HG03175 (cell line): ENCODE results near the gene PSMB5.

Experiments
- ATAC-seq: cut with Tn5 transposase; IDR thresholded peaks from one replicate; pipeline ENCODE4 v1.9.1; 2021; ENCODE audit warnings: mild to moderate bottlenecking, moderate library complexity; ENCODE audit not compliant: unreplicated experiment

Gene PSMB5

DNA sequence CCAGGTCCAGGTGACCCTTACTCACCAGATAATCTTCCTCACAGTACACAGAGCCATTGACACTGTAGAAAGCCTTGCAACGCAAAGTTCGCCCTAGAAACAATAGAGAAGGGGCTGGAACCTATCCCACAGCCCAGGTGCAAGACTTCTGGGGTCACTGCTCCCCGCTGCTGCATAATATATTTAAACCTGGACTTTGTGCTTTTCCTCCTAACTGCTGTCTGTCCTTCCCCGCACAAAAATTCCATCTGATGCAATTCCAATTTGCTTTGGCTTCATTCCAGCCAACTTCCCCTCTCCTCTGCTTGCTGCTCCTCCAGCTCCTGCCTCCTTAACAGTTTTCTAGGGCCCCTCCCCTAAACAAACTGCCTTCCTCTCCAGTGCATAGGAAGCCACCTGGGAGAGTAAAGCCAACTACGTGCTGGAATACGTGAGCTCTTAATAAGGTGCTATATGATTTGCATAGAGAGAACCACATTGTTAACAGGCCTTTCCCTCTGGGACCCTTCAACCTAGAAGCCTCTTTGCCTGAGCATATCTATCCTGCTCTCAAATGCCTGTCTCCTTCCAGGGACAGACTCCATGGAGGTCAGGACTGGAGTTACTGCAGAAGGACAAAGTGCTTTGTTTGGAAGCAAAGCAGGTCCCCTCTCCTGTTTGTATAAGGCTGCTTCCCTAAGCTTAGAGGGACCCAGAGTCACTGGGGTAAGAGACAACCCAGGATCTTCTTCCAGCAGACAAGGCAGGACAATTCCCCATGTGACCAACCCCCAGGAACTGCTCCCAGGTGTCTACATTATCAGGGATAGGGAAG lies 57.9 kb downstream of the PSMB5 start:
- ATAC-seq = no peak
